ENCODE measurements around the gene KRTAP20-1.

The KRTAP20-1 gene

GRCh38 chr21:30646904-30647414, 30.7 kb downstream of the KRTAP20-1 start:
- DNase-seq (ENCODE audit: low read depth) = no peak

GRCh38 chr21:30652891-30653290, 36.7 kb downstream of the KRTAP20-1 start:
- no peak for DNase-seq (ENCODE audit: low read depth)
